Duodenal mucosa (tissue), 2 donors: ENCODE data around the gene JAK3.
A peak's percentile ranks its signal among the peaks of the same experiment; 100 is the strongest.

Experiments used
- H3K27ac ChIP-seq: one replicate; pipeline ENCODE4 v1.7.0; 2013; ENCODE audit warnings: low read depth, low read length
- H3K27me3 ChIP-seq, 2 donors: one replicate each; pipeline ENCODE4 v1.7.0; 2013; ENCODE audit warnings: low read length in 2 of 2, control low read depth in 1 of 2; ENCODE audit not compliant: insufficient read depth in 2 of 2, control insufficient read depth in 1 of 2
- H3K36me3 ChIP-seq, 2 donors: one replicate each; pipeline ENCODE4 v1.7.0; 2013; ENCODE audit warnings: low read length in 2 of 2, control low read depth in 1 of 2; ENCODE audit not compliant: insufficient read depth in 2 of 2, control insufficient read depth in 1 of 2
- H3K4me1 ChIP-seq, 2 donors: one replicate each; pipeline ENCODE4 v1.7.0; 2013; ENCODE audit warnings: low read length in 2 of 2, control low read depth in 1 of 2; ENCODE audit not compliant: insufficient read depth in 2 of 2, control insufficient read depth in 1 of 2
- H3K4me3 ChIP-seq, 2 donors: one replicate each; pipeline ENCODE4 v1.7.0; 2013; ENCODE audit warnings: low read length in 2 of 2, low read depth in 1 of 2
- H3K9ac ChIP-seq, 2 donors: one replicate each; pipeline ENCODE4 v1.7.0; 2013; ENCODE audit warnings: low read length in 2 of 2, low read depth in 1 of 2
- H3K9me3 ChIP-seq, 2 donors: one replicate each; pipeline ENCODE4 v1.7.0; 2013; ENCODE audit warnings: low read length in 2 of 2, control low read depth in 1 of 2; ENCODE audit not compliant: control insufficient read depth in 1 of 2

JAK3 gene

GRCh38 chr19:17837972-17838371, 9.8 kb downstream of the JAK3 start:
- Histone ChIP-seq H3K9me3 (no peaks in the 10 kb centered on the region), H3K4me1 (peaks cover 0 to 4% of the 10 kb centered on the region in 2 donors), H3K9ac (no peak overlapping the region), H3K27ac (no peak overlapping the region), H3K27me3 (no peaks in the 10 kb centered on the region), H3K36me3 (peaks cover 0 to 7% of the 10 kb centered on the region in 2 donors), H3K4me3 (no peak overlapping the region)

GRCh38 chr19:17836530-17836929, 11.3 kb downstream of the JAK3 start:
- H3K9ac ChIP-seq, result no peak overlapping the region
- peaks cover 0 to 4% of the 10 kb centered on the region in 2 donors for H3K27me3 ChIP-seq
- peaks cover 0 to 7% of the 10 kb centered on the region in 2 donors for H3K36me3 ChIP-seq

GRCh38 chr19:17835182-17836006, 12.4 kb downstream of the JAK3 start:
- H3K27ac ChIP-seq, result no peak overlapping the region
- H3K9ac ChIP-seq, result no peak overlapping the region
- H3K9me3 ChIP-seq, result no peaks in the 10 kb centered on the region
- peaks cover 0 to 5% of the 10 kb centered on the region in 2 donors for H3K27me3 ChIP-seq
- H3K4me1 ChIP-seq, result peaks cover 1 to 7% of the 10 kb centered on the region in 2 donors
- no peak overlapping the region for H3K4me3 ChIP-seq
- H3K36me3 ChIP-seq, result peaks cover 0 to 3% of the 10 kb centered on the region in 2 donors

More at GRCh38 chr19:17836530-17836929, 11.3 kb downstream of the JAK3 start:
- H3K4me1 ChIP-seq, result peaks cover 0 to under 1% of the 10 kb centered on the region in 2 donors
- H3K4me3 ChIP-seq, result no peak overlapping the region
- no peak overlapping the region for H3K27ac ChIP-seq
- no peaks in the 10 kb centered on the region for H3K9me3 ChIP-seq

DNA sequence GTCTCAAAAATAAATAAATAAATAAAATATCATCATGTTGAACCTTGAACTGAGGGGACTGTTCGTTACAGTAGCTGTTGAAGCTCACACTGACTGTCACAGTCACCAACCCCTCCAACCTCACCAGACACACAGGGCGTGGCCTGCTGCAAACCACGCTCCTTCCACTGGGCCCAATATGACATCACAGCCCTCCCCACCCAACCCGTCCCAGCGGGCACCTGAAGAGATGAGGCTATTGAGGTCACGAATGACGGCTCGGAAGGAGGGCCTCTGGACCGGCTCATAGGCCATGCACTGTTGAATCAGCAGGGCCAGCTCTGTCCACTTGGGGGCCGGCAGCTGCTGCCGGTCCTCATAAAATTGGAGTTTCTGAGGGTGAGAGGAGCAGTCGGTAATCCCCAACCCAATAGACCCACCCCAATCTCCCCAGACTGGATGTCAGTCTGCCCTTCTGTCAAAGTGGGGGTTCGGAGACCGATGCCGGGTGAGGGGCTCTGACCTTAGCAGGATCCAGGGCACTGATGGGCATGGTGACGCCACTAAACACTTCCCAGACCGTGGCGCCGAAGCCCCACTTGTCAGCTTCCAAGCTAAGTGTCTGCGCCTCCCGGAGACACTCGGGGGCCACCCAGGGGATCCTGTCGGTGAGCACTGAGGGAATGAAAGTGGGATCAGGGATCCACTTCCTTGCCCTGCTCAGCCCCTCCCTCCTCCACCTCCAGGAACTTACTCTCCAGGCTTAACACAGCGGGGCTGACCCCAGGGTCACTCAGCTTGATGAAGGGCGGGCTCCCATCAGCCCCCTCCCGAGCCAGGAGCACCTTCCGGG, 13.2 kb downstream of the JAK3 start:
- no peak overlapping the region for H3K4me3 ChIP-seq
- peaks cover 0 to 5% of the 10 kb centered on the region in 2 donors for H3K27me3 ChIP-seq

DNA sequence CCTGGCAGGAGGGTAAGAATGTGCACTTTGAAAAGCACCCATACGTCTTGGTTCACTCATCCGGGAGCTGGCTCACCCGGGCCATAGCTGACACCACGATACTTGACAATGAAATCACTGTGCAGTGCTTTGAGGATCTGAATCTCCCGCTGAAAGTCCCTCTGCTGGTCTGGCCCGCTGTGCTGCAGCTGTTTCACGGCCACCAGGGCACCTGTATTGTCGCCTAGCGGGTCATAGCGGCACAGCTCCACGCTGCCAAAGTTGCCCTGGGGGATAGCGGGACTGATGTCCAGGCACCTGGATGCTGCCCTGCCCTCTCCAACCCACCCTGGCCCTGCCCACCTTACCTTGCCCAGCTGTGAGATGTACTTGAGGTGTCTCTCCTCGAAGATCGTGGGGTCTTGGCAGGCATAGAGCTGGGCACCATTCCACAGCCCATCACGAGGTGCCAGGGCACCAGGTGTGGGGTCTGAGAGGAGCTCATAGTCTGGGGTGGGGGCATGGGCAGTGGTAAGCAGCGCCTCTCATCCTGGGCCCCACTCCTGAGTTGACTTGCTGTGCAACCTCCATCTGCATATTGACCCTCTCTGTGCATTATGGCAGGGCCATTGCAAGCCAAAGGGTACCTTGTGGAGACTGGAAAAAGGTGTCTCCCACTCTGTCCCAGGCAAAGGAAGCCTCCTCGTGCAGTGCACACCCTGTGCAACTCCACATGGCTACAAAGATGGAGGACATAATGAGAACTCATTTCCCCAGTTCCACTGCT, 15.2 kb downstream of the JAK3 start:
- Histone ChIP-seq H3K27ac (no peak overlapping the region), H3K4me1 (peaks cover 5 to 8% of the 10 kb centered on the region in 2 donors), H3K36me3 (no peaks in the 10 kb centered on the region), H3K27me3 (peaks cover 0 to 5% of the 10 kb centered on the region in 2 donors), H3K4me3 (no peak overlapping the region), H3K9ac (no peak overlapping the region), H3K9me3 (no peaks in the 10 kb centered on the region)

More for the DNA sequence above, 13.2 kb downstream of the JAK3 start:
- peaks cover 5 to 8% of the 10 kb centered on the region in 2 donors for H3K4me1 ChIP-seq
- no peak overlapping the region for H3K27ac ChIP-seq
- peaks cover 0 to 3% of the 10 kb centered on the region in 2 donors for H3K36me3 ChIP-seq
- H3K9me3 ChIP-seq, result no peaks in the 10 kb centered on the region
- H3K9ac ChIP-seq, result no peak overlapping the region

DNA sequence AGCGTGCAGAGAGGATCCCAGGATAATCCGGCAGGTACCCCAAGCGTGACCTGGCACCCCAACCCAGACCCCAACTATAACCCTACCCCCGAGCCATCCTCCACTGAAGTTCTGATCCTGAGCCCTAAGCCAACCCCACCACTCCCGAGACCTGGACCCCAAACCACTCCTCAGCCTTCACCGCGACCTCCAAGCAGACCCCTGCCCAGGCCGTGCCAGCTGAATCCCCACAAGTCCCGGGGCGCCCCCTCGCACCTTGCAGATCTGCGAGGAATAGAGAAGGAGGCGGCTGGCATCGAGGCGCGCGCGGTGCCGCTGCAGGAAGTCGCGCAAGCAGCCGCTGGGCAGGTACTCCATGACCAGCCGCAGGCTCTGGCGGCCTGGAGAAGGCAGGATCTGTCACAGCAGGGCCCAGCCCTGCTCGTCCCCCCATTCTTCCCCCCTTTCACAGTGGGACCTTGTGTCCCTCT, 16.3 kb downstream of the JAK3 start:
- Histone ChIP-seq H3K9me3 (no peaks in the 10 kb centered on the region), H3K36me3 (no peaks in the 10 kb centered on the region), H3K4me3 (peak overlapping the region; percentile 8 to 50), H3K4me1 (peaks cover 5 to 8% of the 10 kb centered on the region in 2 donors), H3K9ac (no peak overlapping the region), H3K27me3 (peaks cover 0 to 5% of the 10 kb centered on the region in 2 donors), H3K27ac (no peak overlapping the region)

- Histone ChIP-seq H3K9me3 (no peaks in the 10 kb centered on the region), H3K27me3 (peaks cover 0 to 5% of the 10 kb centered on the region in 2 donors), H3K9ac (no peak overlapping the region), H3K4me1 (peaks cover 5 to 8% of the 10 kb centered on the region in 2 donors), H3K36me3 (no peaks in the 10 kb centered on the region), H3K4me3 (peak overlapping the region; percentile 25 to 50), H3K27ac (no peak overlapping the region)
These were observed 17.0 kb downstream of the JAK3 start for GRCh38 chr19:17830567-17831418.

- peak overlapping the region in 1 of 2 donors; percentile 25 for H3K4me3 ChIP-seq
- H3K27ac ChIP-seq, result no peak overlapping the region
These were observed 17.8 kb downstream of the JAK3 start for GRCh38 chr19:17829855-17830566.

More at GRCh38 chr19:17829855-17830566, 17.8 kb downstream of the JAK3 start:
- Histone ChIP-seq H3K9me3 (no peaks in the 10 kb centered on the region), H3K4me1 (peaks cover 5 to 8% of the 10 kb centered on the region in 2 donors), H3K9ac (no peak overlapping the region), H3K36me3 (no peaks in the 10 kb centered on the region), H3K27me3 (peaks cover 0 to 5% of the 10 kb centered on the region in 2 donors)
